GM23338 (cell line): ENCODE data around the gene BAZ1B.

ENCODE experiments used
- CREB1 ChIP-seq: fragments of 250-450 bp; sonication (Bioruptor Pico); IDR thresholded peaks from 2 replicates; pipeline ENCODE4 v1.5.0; 2020; ENCODE audit warnings: low read depth, mild to moderate bottlenecking, moderate library complexity
- EZH2 ChIP-seq: fragments of 200-600 bp; sonication (generic); IDR thresholded peaks from one replicate; pipeline ENCODE4 v1.8.0; 2017; ENCODE audit warnings: antibody characterized with exemption, mild to moderate bottlenecking, low read depth; ENCODE audit not compliant: unreplicated experiment
- EZH2phosphoT487 ChIP-seq: fragments of 200-600 bp; sonication (generic); IDR thresholded peaks from one replicate; pipeline ENCODE4 v1.8.1; 2018; ENCODE audit warnings: antibody characterized with exemption; ENCODE audit not compliant: unreplicated experiment
- JUNB ChIP-seq: IDR thresholded peaks from one replicate; pipeline ENCODE4 v1.6.1; 2016; ENCODE audit warnings: antibody characterized with exemption; ENCODE audit not compliant: unreplicated experiment
- NANOG ChIP-seq: IDR thresholded peaks from 2 replicates; pipeline ENCODE4 v1.6.1; 2016; ENCODE audit warnings: antibody characterized with exemption, borderline replicate concordance
- POLR2AphosphoS5 ChIP-seq: IDR thresholded peaks from 2 replicates; pipeline ENCODE4 v1.6.1; 2016; ENCODE audit warnings: antibody characterized with exemption, low read depth
- STAT1 ChIP-seq: IDR thresholded peaks from one replicate; pipeline ENCODE4 v1.6.1; 2016; ENCODE audit warnings: antibody characterized with exemption; ENCODE audit not compliant: unreplicated experiment
- ZNF114 ChIP-seq: fragments of 250-450 bp; sonication (Bioruptor Pico); IDR thresholded peaks from 2 replicates; pipeline ENCODE4 v1.5.0; 2020; ENCODE audit warnings: mild to moderate bottlenecking, moderate library complexity
- ZNF331 ChIP-seq: fragments of 250-450 bp; sonication (Bioruptor Pico); IDR thresholded peaks from 2 replicates; pipeline ENCODE4 v1.5.0; 2020; ENCODE audit warnings: low read depth, mild to moderate bottlenecking, moderate library complexity
- TF ChIP-seq, protein P1 (sequence below), 2 experiments: fragments of 200-600 bp in 1 of 2; sonication (generic) in 1 of 2; conservative IDR thresholded peaks; 2 replicates each; pipeline versions ENCODE4 v1.5.1 to v1.6.1; 2016 to 2017; ENCODE audit warnings: antibody characterized with exemption in 2 of 2, low read depth in 2 of 2, mild to moderate bottlenecking in 2 of 2, moderate library complexity in 1 of 2
- TF ChIP-seq, protein P2 (sequence below): IDR thresholded peaks from 2 replicates; pipeline ENCODE4 v1.6.1; 2016; ENCODE audit warnings: antibody characterized with exemption
- TF ChIP-seq, protein P3 (sequence below): IDR thresholded peaks from one replicate; pipeline ENCODE4 v1.6.1; 2018; ENCODE audit warnings: antibody characterized with exemption; ENCODE audit not compliant: unreplicated experiment
- TF ChIP-seq, protein P4 (sequence below): fragments of 250-450 bp; sonication (Bioruptor Pico); IDR thresholded peaks from 2 replicates; pipeline ENCODE4 v1.5.0; 2020; ENCODE audit warnings: mild to moderate bottlenecking, moderate library complexity

DNA sequence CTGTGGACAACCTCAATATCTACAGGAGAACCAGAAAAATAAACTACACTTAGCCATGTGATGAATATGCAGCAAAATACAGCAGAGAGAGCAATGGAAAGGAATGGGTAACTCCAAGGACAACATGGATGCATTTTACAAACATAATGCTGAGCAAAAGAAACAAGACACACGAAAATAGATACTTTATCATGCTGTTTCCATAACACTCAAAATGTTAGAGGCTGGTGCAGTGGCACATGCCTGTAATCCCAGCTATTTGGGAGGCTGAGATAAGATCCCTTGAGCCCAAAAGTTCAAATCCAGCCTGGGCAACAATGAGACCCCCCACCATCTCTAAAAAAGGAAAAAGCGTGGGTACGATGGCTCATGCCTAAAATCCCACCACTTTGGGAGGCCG is 27.1 kb upstream of the BAZ1B start:
- TF ChIP-seq, protein P1, sequence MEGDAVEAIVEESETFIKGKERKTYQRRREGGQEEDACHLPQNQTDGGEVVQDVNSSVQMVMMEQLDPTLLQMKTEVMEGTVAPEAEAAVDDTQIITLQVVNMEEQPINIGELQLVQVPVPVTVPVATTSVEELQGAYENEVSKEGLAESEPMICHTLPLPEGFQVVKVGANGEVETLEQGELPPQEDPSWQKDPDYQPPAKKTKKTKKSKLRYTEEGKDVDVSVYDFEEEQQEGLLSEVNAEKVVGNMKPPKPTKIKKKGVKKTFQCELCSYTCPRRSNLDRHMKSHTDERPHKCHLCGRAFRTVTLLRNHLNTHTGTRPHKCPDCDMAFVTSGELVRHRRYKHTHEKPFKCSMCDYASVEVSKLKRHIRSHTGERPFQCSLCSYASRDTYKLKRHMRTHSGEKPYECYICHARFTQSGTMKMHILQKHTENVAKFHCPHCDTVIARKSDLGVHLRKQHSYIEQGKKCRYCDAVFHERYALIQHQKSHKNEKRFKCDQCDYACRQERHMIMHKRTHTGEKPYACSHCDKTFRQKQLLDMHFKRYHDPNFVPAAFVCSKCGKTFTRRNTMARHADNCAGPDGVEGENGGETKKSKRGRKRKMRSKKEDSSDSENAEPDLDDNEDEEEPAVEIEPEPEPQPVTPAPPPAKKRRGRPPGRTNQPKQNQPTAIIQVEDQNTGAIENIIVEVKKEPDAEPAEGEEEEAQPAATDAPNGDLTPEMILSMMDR (conservative IDR thresholded peaks at IDR 0.05; ENCODE audit: low read depth in 2 of 2), result no peak
- TF ChIP-seq, protein P2, sequence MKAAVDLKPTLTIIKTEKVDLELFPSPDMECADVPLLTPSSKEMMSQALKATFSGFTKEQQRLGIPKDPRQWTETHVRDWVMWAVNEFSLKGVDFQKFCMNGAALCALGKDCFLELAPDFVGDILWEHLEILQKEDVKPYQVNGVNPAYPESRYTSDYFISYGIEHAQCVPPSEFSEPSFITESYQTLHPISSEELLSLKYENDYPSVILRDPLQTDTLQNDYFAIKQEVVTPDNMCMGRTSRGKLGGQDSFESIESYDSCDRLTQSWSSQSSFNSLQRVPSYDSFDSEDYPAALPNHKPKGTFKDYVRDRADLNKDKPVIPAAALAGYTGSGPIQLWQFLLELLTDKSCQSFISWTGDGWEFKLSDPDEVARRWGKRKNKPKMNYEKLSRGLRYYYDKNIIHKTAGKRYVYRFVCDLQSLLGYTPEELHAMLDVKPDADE, result no peak
- TF ChIP-seq ZNF331 (CRISPR knock-in tag) (no peak), POLR2AphosphoS5 (no peak), EZH2 (no peak), CREB1 (CRISPR knock-in tag) (no peak), EZH2phosphoT487 (no peak), ZNF114 (no peak), JUNB (no peak), NANOG (no peak), STAT1 (no peak)
- TF ChIP-seq, protein P3, sequence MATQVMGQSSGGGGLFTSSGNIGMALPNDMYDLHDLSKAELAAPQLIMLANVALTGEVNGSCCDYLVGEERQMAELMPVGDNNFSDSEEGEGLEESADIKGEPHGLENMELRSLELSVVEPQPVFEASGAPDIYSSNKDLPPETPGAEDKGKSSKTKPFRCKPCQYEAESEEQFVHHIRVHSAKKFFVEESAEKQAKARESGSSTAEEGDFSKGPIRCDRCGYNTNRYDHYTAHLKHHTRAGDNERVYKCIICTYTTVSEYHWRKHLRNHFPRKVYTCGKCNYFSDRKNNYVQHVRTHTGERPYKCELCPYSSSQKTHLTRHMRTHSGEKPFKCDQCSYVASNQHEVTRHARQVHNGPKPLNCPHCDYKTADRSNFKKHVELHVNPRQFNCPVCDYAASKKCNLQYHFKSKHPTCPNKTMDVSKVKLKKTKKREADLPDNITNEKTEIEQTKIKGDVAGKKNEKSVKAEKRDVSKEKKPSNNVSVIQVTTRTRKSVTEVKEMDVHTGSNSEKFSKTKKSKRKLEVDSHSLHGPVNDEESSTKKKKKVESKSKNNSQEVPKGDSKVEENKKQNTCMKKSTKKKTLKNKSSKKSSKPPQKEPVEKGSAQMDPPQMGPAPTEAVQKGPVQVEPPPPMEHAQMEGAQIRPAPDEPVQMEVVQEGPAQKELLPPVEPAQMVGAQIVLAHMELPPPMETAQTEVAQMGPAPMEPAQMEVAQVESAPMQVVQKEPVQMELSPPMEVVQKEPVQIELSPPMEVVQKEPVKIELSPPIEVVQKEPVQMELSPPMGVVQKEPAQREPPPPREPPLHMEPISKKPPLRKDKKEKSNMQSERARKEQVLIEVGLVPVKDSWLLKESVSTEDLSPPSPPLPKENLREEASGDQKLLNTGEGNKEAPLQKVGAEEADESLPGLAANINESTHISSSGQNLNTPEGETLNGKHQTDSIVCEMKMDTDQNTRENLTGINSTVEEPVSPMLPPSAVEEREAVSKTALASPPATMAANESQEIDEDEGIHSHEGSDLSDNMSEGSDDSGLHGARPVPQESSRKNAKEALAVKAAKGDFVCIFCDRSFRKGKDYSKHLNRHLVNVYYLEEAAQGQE, result no peak
- TF ChIP-seq, protein P4, sequence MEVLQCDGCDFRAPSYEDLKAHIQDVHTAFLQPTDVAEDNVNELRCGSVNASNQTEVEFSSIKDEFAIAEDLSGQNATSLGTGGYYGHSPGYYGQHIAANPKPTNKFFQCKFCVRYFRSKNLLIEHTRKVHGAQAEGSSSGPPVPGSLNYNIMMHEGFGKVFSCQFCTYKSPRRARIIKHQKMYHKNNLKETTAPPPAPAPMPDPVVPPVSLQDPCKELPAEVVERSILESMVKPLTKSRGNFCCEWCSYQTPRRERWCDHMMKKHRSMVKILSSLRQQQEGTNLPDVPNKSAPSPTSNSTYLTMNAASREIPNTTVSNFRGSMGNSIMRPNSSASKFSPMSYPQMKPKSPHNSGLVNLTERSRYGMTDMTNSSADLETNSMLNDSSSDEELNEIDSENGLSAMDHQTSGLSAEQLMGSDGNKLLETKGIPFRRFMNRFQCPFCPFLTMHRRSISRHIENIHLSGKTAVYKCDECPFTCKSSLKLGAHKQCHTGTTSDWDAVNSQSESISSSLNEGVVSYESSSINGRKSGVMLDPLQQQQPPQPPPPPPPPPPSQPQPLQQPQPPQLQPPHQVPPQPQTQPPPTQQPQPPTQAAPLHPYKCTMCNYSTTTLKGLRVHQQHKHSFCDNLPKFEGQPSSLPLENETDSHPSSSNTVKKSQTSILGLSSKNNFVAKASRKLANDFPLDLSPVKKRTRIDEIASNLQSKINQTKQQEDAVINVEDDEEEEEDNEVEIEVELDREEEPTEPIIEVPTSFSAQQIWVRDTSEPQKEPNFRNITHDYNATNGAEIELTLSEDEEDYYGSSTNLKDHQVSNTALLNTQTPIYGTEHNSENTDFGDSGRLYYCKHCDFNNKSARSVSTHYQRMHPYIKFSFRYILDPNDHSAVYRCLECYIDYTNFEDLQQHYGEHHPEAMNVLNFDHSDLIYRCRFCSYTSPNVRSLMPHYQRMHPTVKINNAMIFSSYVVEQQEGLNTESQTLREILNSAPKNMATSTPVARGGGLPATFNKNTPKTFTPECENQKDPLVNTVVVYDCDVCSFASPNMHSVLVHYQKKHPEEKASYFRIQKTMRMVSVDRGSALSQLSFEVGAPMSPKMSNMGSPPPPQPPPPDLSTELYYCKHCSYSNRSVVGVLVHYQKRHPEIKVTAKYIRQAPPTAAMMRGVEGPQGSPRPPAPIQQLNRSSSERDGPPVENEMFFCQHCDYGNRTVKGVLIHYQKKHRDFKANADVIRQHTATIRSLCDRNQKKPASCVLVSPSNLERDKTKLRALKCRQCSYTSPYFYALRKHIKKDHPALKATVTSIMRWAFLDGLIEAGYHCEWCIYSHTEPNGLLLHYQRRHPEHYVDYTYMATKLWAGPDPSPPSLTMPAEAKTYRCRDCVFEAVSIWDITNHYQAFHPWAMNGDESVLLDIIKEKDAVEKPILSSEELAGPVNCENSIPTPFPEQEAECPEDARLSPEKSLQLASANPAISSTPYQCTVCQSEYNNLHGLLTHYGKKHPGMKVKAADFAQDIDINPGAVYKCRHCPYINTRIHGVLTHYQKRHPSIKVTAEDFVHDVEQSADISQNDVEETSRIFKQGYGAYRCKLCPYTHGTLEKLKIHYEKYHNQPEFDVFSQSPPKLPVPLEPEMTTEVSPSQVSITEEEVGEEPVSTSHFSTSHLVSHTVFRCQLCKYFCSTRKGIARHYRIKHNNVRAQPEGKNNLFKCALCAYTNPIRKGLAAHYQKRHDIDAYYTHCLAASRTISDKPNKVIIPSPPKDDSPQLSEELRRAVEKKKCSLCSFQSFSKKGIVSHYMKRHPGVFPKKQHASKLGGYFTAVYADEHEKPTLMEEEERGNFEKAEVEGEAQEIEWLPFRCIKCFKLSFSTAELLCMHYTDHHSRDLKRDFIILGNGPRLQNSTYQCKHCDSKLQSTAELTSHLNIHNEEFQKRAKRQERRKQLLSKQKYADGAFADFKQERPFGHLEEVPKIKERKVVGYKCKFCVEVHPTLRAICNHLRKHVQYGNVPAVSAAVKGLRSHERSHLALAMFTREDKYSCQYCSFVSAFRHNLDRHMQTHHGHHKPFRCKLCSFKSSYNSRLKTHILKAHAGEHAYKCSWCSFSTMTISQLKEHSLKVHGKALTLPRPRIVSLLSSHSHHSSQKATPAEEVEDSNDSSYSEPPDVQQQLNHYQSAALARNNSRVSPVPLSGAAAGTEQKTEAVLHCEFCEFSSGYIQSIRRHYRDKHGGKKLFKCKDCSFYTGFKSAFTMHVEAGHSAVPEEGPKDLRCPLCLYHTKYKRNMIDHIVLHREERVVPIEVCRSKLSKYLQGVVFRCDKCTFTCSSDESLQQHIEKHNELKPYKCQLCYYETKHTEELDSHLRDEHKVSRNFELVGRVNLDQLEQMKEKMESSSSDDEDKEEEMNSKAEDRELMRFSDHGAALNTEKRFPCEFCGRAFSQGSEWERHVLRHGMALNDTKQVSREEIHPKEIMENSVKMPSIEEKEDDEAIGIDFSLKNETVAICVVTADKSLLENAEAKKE (CRISPR knock-in tag), result no peak
